GM19397 (cell line): ENCODE data around the gene CAMSAP2.
A peak's percentile ranks its signal among the peaks of the same experiment; 100 is the strongest.

ENCODE experiments used
- ATAC-seq: cut with Tn5 transposase; IDR thresholded peaks from one replicate; pipeline ENCODE4 v1.9.1; 2021; ENCODE audit warnings: mild to moderate bottlenecking, moderate library complexity; ENCODE audit not compliant: unreplicated experiment

The CAMSAP2 gene

DNA sequence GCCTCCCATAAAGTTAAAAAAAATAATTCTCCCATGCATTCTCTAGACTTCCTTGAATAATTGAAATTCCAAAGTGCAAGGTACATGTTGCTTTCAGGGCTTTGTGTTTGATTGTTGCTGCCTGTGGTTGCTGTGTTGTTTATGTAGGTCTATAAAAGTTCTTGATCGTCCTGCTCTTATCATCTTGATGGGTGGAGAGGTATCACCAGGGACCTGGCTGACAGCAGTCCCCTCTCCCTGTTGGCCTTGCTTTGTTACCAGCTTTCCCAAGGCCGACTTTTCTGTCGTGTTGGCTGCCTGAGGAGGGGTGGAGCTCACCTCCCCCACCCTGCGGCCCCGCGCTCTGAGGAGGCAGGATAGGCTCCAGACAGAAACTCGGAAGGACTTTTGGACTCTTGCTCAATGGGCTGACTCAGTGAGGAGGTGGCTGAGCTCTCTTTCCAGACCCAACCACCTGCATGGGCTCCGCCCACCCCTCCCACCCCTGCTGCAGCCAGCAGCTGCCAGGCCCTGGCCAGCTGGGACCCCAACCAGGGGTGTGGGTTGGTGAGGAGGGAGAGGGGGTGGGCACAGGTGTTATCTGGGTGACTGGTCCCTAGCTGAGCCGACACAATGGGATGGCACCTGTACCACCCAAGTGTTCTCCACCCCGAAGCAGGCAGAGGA, 158.0 kb downstream of the CAMSAP2 start:
- no peak for ATAC-seq

DNA sequence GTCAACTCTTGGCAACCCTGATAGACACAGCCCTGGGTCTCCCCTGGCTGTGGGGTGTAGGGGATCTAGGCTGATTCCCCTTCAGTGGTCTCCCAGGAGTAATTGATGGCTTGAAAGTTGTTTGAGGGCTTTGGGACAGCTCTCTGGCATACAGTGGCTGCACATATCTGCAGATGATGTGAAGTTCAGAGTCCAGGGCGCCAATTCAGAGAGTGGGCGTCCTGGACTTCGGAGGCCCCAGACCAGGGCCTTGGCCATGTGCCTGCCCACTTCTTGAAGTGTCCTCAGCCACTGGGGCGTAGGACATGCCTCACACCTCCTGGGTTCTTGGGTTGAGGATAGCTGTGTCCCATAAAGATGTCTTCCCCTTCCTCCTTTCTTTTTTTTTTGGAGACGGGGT, 158.6 kb downstream of the CAMSAP2 start:
- ATAC-seq, result no peak

DNA sequence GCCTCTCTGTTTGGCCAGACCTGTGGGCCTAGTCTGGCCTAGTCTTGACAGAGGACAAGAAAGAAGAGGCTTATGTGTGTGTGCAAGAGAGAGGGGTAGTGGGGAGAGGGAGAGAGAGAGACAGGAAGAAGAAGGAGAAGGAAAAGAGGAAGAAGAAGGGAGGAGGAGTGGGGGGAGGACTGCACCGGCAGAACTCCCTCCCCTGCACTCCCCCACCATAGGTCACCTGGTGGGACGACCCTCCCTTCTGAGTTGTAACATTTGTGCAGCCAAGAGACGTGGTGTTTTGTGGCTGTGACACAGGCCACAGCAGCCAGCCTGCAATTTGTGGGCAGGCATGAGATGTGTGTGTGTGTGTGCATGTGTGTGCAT, 160.3 kb downstream of the CAMSAP2 start:
- no peak for ATAC-seq

DNA sequence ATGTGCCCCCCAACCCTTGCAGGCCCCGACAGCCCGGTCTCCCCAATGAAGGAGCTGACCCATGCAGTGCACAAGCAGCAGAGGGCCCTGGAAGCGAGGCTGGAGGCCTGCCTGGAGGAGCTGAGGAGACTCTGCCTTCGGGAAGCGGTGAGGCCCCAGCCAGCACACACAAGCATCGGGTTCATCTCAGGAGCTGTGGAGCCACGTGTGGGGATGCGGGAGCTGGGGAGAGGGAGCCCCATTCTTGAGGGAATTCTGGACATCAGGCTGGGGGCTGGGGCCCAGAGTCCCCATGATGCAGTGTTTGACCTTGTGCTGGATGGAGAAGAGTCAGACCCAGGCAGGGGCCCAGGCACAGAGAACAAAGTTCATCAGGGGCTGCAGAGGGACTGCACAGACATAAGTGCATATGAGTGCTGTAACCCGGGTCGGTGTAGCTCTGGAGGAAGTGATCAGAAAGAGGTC, 160.8 kb downstream of the CAMSAP2 start:
- ATAC-seq, result no peak

DNA sequence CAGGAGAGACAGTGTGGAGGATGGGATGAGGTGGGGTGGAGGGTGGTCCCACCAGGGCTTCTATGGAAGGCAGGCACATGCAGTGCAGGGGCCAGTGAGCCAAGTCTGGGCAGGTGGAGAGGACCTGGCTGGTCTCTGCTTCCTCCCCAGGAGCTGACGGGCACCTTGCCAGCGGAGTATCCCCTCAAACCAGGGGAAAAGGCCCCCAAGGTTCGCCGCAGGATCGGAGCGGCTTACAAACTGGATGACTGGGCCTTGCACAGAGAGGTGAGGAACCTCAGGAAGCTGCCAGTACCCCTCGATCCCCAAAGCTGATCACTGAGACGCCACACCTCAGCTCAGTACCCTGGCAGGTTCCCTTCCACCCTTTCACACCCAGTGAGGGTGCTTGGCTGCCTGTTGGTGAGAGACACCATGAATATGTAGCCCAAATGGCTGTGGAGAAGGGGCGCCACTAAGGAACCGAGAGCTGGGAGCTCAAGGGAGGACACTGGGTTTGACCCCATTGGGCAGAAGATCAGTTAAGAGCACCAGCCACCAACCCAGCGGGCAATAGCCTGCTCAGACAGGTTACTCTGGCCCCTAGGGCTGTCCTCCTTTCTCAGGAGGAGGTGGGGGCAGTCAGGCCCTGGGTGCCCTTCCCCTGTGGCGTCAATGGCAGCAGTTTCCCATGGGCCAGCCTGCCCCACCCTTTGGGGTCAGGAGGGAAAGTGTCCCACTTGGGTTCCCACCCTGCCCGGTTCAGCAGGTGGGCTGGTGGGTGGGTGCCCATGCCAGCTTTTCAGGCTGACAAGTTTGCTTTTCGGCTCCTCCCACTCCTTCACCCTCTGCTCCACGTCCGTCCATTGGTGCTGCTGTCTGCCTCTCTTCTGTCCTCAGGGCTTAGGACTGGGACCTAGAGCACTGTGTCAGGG, 161.5 kb downstream of the CAMSAP2 start:
- ATAC-seq, result no peak

DNA sequence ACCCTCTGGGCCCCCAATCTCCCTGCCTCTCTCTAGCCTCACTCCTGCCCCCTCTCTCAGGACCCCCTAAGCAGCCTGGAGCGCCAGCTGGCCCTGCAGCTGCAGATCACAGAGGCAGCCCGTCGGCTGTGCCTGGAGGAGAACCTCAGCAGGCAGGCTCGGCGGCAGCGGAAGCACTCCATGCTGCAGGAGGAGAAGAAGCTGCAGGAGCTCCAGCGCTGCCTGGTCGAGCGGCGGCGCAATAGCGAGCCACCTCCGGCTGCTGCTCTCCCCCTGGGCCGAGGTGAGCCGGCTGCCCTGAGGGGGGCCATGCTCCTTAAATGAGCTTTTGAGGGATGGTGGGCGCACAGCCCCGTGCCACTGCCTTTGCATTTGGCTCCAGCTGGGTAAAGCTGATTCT, 162.2 kb downstream of the CAMSAP2 start:
- no peak for ATAC-seq

DNA sequence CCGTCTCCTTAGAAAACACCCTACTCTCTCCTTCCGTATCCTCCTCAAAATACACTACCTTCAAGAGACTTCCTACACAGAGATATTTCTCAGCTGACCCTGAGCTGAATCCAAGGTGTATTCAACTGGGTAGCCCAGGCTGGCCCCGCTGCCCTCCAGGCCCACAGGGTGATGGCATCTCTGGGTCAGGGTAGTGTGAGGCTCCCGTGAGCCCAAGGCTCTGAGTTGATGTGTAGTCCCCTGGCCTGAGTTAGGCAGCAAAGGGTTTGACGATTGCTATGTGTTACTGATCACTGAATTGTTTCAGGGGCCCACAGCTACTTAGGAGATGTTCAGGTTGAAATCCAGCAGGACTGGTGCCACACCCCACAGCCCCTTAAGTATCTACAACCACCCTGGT, 162.7 kb downstream of the CAMSAP2 start:
- no peak for ATAC-seq

DNA sequence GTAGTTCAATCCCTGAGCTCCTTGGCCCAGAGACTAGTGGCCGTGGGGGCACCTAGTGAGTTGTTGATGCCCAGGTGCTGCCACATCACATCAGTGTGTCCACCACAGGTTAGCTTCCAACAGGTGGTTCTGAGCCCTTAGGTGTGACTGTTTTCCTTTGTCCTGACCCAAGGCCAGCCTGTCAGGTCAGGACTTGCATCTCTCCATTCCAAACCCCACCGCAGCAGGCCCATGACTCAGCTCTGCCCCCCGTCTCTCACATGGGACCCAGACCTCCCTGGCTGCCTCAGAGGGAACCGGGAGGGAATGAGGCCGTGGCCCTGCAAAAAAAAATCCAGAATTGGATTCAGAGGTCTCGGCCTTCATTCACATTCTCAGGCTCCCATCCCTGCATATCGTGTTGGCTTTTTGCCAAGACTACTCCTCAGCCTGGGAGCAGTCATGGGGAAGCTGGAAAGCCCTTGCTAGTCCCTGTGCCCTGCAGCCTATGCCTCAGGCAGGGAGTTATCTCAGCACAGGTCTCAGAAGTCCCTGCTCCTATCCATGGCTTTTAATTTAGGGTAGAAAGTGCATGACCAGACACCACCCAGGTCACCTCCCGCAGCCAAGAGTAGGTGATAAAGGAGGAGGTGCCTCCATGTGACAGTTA, 163.2 kb downstream of the CAMSAP2 start:
- no peak for ATAC-seq

DNA sequence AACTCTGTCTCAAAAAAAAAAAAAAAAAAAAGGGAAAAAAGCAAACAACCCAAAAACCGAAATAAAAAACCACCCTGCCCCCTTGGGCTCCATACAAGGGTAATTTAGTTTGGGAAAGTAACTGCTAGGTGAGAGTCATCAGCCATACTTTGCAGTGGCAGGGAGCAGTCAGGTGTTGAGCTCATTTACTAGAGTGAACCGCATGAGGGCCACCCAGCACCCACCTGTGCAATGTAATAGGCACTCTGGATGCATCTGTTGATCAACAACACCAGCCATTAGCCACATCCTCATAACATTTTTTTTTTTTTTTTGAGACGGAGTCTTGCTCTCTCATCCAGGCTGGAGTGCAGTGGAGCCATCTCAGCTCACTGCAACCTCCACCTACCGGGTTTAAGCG, 165.1 kb downstream of the CAMSAP2 start:
- ATAC-seq, result no peak

DNA sequence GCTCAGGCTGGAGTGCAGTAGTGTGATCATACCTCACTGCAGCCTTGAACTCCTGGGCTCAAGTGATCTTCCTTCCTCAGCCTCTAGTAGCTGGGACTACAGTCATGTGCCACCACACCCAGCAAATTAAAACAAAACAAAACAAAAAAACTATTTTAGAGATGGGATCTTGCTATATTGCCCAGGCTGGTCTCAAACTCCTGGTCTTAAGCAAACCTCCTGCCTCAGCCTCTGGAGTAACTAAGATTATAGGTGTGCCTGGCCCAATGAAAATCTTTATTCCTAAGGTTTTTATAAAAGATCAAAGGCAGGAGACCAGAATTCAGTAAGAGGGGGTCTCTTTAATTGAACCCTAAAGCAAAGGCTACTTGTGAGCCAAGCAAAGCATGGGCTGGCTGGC, 166.1 kb downstream of the CAMSAP2 start:
- ATAC-seq, result no peak

DNA sequence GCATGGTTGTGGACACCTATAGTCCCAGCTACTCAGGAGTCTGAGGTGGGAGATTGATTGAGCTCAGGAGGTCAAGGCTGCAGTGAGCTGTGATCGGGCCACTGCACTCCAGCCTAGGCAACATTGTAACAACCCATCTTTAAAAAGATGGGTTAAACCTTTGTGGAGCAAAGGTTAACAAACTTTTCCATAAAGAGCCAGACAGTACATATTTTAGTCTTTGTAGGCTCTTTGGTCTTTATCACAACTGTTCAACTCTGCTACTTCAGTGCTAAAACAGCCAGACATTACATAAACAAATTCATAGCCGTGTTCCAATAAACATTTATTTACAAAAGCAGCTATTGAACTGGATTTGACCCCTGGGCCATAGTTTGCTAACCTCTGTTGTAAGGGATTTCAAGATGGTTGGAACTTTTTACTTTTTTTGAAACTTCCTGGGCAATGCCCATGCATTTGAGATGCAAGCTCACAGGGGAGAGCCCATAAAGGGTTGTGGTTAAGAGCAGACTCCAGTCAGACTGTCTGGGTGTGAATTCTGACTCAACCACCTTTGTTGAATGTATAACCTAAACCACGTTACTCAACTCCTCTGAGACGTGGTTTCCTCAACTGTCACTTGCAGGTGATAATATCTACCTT, 166.8 kb downstream of the CAMSAP2 start:
- ATAC-seq, result no peak

DNA sequence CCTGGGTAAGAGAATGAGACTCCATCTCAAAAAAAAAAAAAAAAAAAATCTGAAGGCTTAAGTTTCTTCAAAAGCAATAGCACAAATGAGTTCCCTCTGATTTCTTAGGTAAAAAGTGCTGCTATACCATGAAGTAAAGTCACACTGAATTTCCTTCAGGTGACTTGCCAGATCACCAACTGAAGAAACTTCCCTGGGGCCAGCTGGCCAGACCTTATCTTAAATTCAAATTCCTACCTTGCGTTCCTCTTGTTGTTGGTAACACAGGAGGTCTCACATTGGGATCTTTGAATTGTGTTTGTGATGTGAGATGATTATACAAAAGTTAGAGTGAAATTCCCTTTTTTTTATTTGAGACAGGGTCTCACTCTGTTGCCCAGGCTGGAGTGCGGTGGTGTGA, 167.8 kb downstream of the CAMSAP2 start:
- no peak for ATAC-seq

DNA sequence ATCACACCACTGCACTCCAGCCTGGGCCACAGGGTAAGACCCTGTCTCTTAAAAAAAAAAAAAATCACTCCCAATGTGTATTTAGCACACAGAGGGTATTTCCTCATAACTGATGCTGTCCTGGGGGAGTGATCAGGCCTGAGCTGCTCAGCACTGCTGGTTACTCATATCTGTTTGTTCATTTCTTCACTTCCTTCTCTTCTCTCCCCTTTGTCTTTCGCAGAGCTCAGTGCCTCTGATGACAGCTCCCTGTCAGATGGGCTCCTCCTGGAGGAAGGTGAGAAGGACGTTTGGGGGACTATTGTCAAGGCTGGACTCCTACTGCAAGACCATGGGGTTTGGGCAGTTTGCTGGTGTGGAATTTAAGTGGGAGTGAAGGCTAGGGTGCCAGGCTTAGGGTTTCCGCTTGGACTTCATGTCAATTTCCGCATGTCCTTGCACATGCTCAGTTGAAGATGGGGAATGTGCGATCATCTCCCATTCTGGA, 169.0 kb downstream of the CAMSAP2 start:
- peak; percentile 38 for ATAC-seq

DNA sequence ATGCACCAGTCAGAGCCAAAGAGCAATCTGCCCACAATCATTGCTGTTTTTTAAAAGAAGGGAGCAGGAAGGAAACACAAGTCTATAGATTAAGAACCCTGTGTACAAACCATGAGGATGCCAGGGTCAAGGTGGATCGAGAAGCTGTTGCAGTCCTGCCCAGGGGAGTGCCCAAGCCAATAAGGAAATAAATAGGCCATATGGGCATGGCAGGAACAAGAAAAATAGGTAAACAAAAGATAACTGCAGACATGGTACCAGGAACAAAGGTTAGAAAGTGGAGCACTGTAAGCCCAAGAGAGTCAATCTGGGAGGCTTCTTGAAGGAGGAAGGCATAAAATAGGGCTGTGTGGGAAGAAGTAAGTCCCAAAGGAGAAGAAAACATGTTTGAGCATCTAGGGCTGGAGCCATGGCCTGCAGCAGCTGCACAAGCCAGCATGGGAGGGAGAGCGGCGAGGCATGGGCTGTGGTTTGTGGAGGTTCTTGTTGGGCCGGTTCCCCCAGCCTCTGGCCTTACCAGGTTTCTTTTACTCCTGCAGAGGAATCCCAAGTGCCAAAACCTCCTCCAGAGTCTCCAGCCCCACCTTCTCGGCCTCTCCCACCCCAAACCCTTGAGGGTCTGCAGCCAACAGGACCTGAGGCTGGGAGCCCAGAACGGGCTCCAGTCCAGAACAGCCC, 169.6 kb downstream of the CAMSAP2 start:
- no peak for ATAC-seq

DNA sequence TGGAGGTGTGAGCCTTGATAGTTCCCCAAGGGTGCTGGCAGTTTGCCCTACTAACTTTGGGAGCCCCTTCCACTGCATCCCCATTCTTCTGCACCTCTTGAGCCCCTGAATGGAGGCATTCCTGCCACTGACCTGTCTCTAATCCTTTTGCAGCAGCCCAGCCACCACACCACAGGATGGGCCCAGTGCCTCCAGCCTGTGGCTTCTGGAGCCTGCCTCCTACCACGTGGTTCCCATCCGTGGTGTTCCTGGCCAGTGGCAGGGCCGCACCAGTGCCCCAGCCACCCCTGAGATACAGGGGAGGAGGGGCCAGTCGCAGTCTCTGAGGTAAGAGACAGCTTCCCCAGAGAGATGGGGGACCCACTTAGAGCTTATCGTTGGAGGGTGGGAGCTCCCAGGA, 170.4 kb downstream of the CAMSAP2 start:
- peak; percentile 30 for ATAC-seq

DNA sequence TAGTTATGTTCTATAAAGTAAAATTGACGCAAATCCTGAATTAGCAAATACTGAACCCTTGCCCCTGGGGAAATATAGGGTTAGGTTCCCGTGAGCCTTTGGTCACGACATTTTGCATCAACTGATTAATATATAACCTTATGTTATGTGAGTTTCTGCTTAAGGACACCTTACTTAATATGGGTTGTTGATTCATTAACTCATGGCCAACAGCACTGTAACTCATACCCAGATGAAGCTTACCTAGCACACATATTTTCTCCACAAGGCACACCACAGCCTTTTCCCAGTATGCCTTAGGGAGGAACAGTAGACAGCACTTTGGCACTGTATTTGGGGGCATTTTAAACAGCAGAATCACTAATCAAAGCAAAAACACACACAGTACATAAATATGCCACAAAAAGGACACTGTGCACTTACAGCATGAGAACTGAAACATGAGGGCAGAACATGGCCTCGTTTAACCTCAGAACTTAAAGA, 171.1 kb downstream of the CAMSAP2 start:
- ATAC-seq, result peak; percentile 46
